ENCODE results near the gene TMEM88.

DNA sequence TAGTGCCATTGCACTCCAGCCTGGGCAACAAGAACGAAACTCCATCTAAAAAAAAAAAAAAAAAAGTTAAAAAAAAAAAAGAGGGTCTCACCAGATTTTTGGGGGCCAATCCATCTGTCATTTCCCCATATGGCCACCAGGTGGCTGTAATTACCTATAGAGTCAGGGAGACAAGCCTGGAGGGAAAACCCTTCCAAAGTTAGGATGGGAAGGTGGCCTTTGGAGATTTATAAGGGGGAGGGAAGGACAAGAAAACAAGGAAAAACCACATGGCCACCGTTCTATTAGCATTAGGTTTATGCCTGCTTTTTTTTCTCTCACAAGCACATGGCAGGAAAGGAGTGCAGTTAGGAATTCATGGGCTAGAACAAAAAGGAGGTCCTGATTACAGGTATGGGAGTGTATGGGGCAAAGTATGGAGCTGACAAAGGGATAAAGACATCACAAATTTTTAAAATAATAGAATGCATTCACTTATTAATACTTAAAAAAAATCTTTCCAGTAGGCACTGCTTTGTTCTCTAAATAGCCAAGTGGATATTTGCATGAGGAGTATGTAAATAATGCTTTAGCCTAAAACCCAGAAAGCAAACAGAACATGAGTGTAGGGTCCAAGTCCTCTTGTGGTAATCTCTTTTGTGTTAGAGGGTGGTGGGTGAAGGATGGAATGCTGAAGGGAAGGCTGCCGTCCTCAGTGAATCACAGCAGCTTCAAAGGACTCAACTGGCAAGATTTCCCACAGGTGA lies 8.0 kb downstream of the TMEM88 start:
- TF ChIP-seq POLR2A (IDR thresholded peaks at IDR 0.05) (no peak), EP300 (IDR thresholded peaks at IDR 0.05) (no peak), POLR2AphosphoS5 (IDR thresholded peaks at IDR 0.05) (no peak)
- TF ChIP-seq, protein P1, sequence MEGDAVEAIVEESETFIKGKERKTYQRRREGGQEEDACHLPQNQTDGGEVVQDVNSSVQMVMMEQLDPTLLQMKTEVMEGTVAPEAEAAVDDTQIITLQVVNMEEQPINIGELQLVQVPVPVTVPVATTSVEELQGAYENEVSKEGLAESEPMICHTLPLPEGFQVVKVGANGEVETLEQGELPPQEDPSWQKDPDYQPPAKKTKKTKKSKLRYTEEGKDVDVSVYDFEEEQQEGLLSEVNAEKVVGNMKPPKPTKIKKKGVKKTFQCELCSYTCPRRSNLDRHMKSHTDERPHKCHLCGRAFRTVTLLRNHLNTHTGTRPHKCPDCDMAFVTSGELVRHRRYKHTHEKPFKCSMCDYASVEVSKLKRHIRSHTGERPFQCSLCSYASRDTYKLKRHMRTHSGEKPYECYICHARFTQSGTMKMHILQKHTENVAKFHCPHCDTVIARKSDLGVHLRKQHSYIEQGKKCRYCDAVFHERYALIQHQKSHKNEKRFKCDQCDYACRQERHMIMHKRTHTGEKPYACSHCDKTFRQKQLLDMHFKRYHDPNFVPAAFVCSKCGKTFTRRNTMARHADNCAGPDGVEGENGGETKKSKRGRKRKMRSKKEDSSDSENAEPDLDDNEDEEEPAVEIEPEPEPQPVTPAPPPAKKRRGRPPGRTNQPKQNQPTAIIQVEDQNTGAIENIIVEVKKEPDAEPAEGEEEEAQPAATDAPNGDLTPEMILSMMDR (IDR thresholded peaks at IDR 0.05) = peak; percentile 67 to 80 (median 74)

Measured in upper lobe of left lung (tissue), 4 donors.